Endothelial cell (in vitro differentiated cells): ENCODE measurements around the gene ELAVL2. TPM values are rescaled to one million over a fixed set of nuclear protein-coding genes. Genes with fewer than 3 reads are reported as not detected.

ENCODE experiments used
- DNase-seq: peaks from one replicate; pipeline ENCODE4 v3.0.0; 2021; ENCODE audit warnings: low spot score
- H3K27ac Mint-ChIP-seq: one replicate; pipeline ENCODE4 v1.8.0; 2021; ENCODE audit warnings: mixed read lengths, inconsistent platforms; ENCODE audit not compliant: unreplicated experiment
- H3K27me3 Mint-ChIP-seq: one replicate; pipeline ENCODE4 v1.8.0; 2021; ENCODE audit warnings: mild to moderate bottlenecking, moderate library complexity, mixed read lengths, inconsistent platforms; ENCODE audit not compliant: unreplicated experiment
- H3K36me3 Mint-ChIP-seq: one replicate; pipeline ENCODE4 v1.8.0; 2021; ENCODE audit warnings: mild to moderate bottlenecking, low read depth, mixed read lengths, inconsistent platforms; ENCODE audit not compliant: unreplicated experiment
- H3K4me1 Mint-ChIP-seq: one replicate; pipeline ENCODE4 v1.8.0; 2021; ENCODE audit warnings: mild to moderate bottlenecking, mixed read lengths, inconsistent platforms; ENCODE audit not compliant: unreplicated experiment
- H3K4me3 Mint-ChIP-seq: one replicate; pipeline ENCODE4 v1.8.0; 2021; ENCODE audit warnings: mild to moderate bottlenecking, mixed read lengths, inconsistent platforms; ENCODE audit not compliant: unreplicated experiment
- H3K9me3 Mint-ChIP-seq: one replicate; pipeline ENCODE4 v1.8.0; 2021; ENCODE audit warnings: mixed read lengths, inconsistent platforms; ENCODE audit not compliant: unreplicated experiment
- total RNA-seq: library from RNA; stranded (reverse); fragmentation: NEBNext Ultra II Directional; extraction: Animal tissue kit (Norgen Biotek cat#: 25700); gene quantifications from one replicate; pipeline ENCODE4 v1.2.1, GENCODE V29; 2021; ENCODE audit not compliant: unreplicated experiment
- TF ChIP-seq, protein P1 (sequence below): fragments of 200-600 bp; sonication (generic); IDR thresholded peaks from one replicate; pipeline ENCODE4 v1.5.0; 2021; ENCODE audit warnings: antibody characterized with exemption; ENCODE audit not compliant: unreplicated experiment

The ELAVL2 gene
- total RNA-seq, 1 donor from 2014 or later, result 10.3 TPM

- peak overlapping the region; percentile 88 for H3K4me3 Mint-ChIP-seq
- H3K27ac Mint-ChIP-seq, result no peak overlapping the region
- TF ChIP-seq, protein P1, sequence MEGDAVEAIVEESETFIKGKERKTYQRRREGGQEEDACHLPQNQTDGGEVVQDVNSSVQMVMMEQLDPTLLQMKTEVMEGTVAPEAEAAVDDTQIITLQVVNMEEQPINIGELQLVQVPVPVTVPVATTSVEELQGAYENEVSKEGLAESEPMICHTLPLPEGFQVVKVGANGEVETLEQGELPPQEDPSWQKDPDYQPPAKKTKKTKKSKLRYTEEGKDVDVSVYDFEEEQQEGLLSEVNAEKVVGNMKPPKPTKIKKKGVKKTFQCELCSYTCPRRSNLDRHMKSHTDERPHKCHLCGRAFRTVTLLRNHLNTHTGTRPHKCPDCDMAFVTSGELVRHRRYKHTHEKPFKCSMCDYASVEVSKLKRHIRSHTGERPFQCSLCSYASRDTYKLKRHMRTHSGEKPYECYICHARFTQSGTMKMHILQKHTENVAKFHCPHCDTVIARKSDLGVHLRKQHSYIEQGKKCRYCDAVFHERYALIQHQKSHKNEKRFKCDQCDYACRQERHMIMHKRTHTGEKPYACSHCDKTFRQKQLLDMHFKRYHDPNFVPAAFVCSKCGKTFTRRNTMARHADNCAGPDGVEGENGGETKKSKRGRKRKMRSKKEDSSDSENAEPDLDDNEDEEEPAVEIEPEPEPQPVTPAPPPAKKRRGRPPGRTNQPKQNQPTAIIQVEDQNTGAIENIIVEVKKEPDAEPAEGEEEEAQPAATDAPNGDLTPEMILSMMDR, result no peak
- no peaks in the 10 kb centered on the region for H3K36me3 Mint-ChIP-seq
- H3K27me3 Mint-ChIP-seq, result peaks cover 11% of the 10 kb centered on the region
- no peak for DNase-seq
- H3K4me1 Mint-ChIP-seq, result peaks cover 23% of the 10 kb centered on the region
- H3K9me3 Mint-ChIP-seq, result no peaks in the 10 kb centered on the region
Observed at GRCh38 chr9:23822261-23823169, 3.5 kb downstream of the ELAVL2 start.

DNA sequence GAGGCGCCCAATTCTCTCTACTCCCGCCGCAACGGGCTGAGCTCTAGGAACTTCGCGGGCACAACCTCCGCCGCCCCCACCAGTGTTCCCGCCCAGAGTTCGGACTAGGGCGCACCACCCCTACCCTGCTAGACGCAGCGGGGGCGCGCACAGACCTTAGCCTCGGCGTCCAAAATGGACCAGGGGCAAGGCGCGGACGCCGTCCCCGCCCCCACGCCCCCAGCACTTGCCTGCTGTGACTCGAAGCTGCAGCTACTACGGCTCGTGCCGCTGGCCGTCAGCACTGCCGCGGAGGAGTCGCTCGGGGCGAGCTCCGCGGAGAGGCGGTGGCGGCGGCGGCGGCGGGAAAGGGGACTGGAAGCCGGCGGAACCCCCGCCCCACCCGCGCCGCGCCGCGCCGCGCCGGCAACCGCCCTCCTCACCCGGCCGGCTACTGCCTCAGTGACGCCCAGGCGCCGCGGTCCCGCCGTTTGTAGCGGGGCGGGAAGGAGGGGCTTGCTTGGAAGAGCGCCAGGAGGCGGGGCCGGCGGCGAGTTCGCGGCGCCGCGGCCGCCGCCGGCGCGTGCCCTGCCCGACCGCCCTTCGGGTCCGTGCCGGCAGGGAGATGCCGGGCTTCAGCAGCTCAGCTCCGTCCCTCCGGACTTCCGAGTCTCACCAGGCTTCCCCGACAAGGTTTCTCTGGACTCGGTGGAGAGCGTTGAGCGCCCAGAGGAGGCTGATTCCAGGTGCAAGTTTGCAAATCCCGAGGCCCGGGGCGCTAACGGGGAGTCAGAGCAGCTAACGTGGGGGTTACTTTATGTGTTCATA is 4.5 kb downstream of the ELAVL2 start:
- Mint-ChIP-seq H3K27me3 (peaks cover 11% of the 10 kb centered on the region), H3K4me1 (peaks cover 23% of the 10 kb centered on the region), H3K36me3 (no peaks in the 10 kb centered on the region), H3K27ac (no peak overlapping the region), H3K9me3 (no peaks in the 10 kb centered on the region), H3K4me3 (peak overlapping the region; percentile 88)
- peak; percentile 70 for DNase-seq
- TF ChIP-seq, protein P1, result no peak

- DNase-seq, result peak; percentile 57
- Mint-ChIP-seq H3K4me3 (peak overlapping the region; percentile 42), H3K9me3 (no peaks in the 10 kb centered on the region), H3K27ac (no peak overlapping the region), H3K4me1 (peaks cover 23% of the 10 kb centered on the region), H3K36me3 (no peaks in the 10 kb centered on the region), H3K27me3 (peaks cover 11% of the 10 kb centered on the region)
- TF ChIP-seq, protein P1, result no peak
Observed at GRCh38 chr9:23820451-23821374, 5.3 kb downstream of the ELAVL2 start.

DNA sequence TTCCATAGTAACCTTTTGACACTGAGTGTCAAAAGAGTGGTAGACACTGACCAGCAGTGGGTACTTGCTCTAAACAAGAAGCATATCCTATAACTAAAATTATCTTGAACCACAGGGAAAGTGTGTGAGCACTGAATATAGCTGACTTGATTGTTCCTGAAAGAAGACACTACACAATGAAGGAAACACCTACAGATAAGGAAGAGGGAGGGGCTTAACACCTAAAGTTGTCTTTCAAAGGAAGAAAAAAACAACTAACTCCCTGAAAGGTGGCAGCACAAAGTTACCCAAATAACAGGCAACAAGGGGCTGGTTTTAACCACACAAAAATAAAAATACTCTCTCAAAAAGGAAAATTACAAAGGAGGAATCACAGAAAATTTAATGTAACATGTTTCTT is 6.6 kb downstream of the ELAVL2 start:
- H3K9me3 Mint-ChIP-seq, result no peaks in the 10 kb centered on the region
- DNase-seq, result no peak
- no peaks in the 10 kb centered on the region for H3K36me3 Mint-ChIP-seq
- TF ChIP-seq, protein P1, result no peak
- H3K4me1 Mint-ChIP-seq, result peaks cover 23% of the 10 kb centered on the region
- H3K27ac Mint-ChIP-seq, result no peak overlapping the region
- no peak overlapping the region for H3K4me3 Mint-ChIP-seq
- peaks cover 11% of the 10 kb centered on the region for H3K27me3 Mint-ChIP-seq
